Measurements from ENCODE around the gene IRX4. TPM values are rescaled to one million over a fixed set of nuclear protein-coding genes. Genes with fewer than 3 reads are reported as not detected.

IRX4 gene
- total and polyA plus RNA-seq, 2 donors (not counting 3 experiments of a cell fraction or from before 2014, with no cell fraction given), result not detected

- no peak for TF ChIP-seq POLR2AphosphoS5 (IDR thresholded peaks at IDR 0.05; ENCODE audit: insufficient read depth, low read depth, low read length)
- no peak for TF ChIP-seq MYC (IDR thresholded peaks at IDR 0.05; ENCODE audit: low read depth, low read length)
- no peak for TF ChIP-seq JUN (IDR thresholded peaks at IDR 0.05; ENCODE audit: borderline replicate concordance, insufficient read depth, insufficient read length, low read depth)
- no peak for TF ChIP-seq FOS (IDR thresholded peaks at IDR 0.05; ENCODE audit: borderline replicate concordance, insufficient read depth, low read length)
- no peak for TF ChIP-seq GATA2 (IDR thresholded peaks at IDR 0.05; ENCODE audit: insufficient read depth, insufficient read length, low read depth, low read length)
- no peak for TF ChIP-seq EZH2 (IDR thresholded peaks at IDR 0.05; ENCODE audit: borderline replicate concordance, low read depth, low read length, severe bottlenecking)
- no peak for TF ChIP-seq MAX (IDR thresholded peaks at IDR 0.05; ENCODE audit: insufficient read depth, insufficient read length)
- no peak for TF ChIP-seq POLR2A (IDR thresholded peaks at IDR 0.05; ENCODE audit: low read depth, low read length)
- no peak for TF ChIP-seq CTCF (IDR thresholded peaks at IDR 0.05; ENCODE audit: extremely low read depth in 1 of 2, insufficient read depth in 1 of 2, low read depth in 1 of 2, low read length in 2 of 2)
- H3K4me1 ChIP-seq (ENCODE audit: control insufficient read depth, extremely low read depth, insufficient read depth, low read length), result no peaks in the 10 kb centered on the region
- no peaks in the 10 kb centered on the region for H3K9me1 ChIP-seq (replicated peaks; ENCODE audit: control insufficient read depth, extremely low read depth, insufficient read depth, low read length)
- H3K9me3 ChIP-seq (replicated peaks; ENCODE audit: control insufficient read depth, insufficient read depth, low read length), result no peaks in the 10 kb centered on the region
- FAIRE-seq (no peak), DNase-seq (ENCODE audit: low read depth, low spot score) (no peak)
- ChIA-PET POLR2A (no interaction called here), CTCF (no interaction called here)
- no TSS peak for BruUV-seq (replicated peaks)
- no peak overlapping the region for H3K4me2 ChIP-seq (ENCODE audit: insufficient read depth, low read length)
- intact Hi-C loops (cut with micrococcal nuclease) (no loop called here), dilution Hi-C loops (cut with MboI; ENCODE audit: extremely low pct_ligation_motif_present, low sequenced_read_pairs) (no loop called here)
- H3K27ac ChIP-seq (ENCODE audit: insufficient read depth, low read depth, low read length), result no peak overlapping the region
- H3K36me3 ChIP-seq (ENCODE audit: control insufficient read depth in 2 of 2, extremely low read depth in 1 of 2, insufficient read depth in 2 of 2, low read length in 2 of 2), result no peaks in the 10 kb centered on the region
- no peaks in the 10 kb centered on the region for H3K79me2 ChIP-seq (ENCODE audit: control insufficient read depth, insufficient read depth, low read length)
- H2AFZ ChIP-seq (ENCODE audit: low read depth, low read length), result no peak overlapping the region
- no peak overlapping the region for H3K4me3 ChIP-seq (replicated peaks in 1 of 3; ENCODE audit: insufficient read depth in 1 of 3, low read depth in 1 of 3, low read length in 3 of 3)
- H4K20me1 ChIP-seq (replicated peaks; ENCODE audit: control insufficient read depth, extremely low read depth, insufficient read depth, low read length), result no peaks in the 10 kb centered on the region
- H3K9ac ChIP-seq (replicated peaks; ENCODE audit: extremely low read depth, insufficient read depth, low read length), result no peak overlapping the region
- no peaks in the 10 kb centered on the region for H3K27me3 ChIP-seq (ENCODE audit: control insufficient read depth in 2 of 2, insufficient read depth in 2 of 2, low read length in 2 of 2)
Observed at GRCh38 chr5:1913578-1913977, 30.9 kb upstream of the IRX4 start.
